Measurements from ENCODE around the gene DMPK.

GRCh38 chr19:45780146-45780447, 2.2 kb downstream of the DMPK start:
- TF ChIP-seq, protein P1, sequence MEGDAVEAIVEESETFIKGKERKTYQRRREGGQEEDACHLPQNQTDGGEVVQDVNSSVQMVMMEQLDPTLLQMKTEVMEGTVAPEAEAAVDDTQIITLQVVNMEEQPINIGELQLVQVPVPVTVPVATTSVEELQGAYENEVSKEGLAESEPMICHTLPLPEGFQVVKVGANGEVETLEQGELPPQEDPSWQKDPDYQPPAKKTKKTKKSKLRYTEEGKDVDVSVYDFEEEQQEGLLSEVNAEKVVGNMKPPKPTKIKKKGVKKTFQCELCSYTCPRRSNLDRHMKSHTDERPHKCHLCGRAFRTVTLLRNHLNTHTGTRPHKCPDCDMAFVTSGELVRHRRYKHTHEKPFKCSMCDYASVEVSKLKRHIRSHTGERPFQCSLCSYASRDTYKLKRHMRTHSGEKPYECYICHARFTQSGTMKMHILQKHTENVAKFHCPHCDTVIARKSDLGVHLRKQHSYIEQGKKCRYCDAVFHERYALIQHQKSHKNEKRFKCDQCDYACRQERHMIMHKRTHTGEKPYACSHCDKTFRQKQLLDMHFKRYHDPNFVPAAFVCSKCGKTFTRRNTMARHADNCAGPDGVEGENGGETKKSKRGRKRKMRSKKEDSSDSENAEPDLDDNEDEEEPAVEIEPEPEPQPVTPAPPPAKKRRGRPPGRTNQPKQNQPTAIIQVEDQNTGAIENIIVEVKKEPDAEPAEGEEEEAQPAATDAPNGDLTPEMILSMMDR (IDR thresholded peaks at IDR 0.05; ENCODE audit: poor library complexity) = no peak
- TF ChIP-seq EZH2 (IDR thresholded peaks at IDR 0.05; ENCODE audit: borderline replicate concordance) (no peak), EZH2phosphoT487 (IDR thresholded peaks at IDR 0.05; ENCODE audit: low read depth, severe bottlenecking, unreplicated experiment) (no peak)
